ENCODE results near the gene XCL2.

DNA sequence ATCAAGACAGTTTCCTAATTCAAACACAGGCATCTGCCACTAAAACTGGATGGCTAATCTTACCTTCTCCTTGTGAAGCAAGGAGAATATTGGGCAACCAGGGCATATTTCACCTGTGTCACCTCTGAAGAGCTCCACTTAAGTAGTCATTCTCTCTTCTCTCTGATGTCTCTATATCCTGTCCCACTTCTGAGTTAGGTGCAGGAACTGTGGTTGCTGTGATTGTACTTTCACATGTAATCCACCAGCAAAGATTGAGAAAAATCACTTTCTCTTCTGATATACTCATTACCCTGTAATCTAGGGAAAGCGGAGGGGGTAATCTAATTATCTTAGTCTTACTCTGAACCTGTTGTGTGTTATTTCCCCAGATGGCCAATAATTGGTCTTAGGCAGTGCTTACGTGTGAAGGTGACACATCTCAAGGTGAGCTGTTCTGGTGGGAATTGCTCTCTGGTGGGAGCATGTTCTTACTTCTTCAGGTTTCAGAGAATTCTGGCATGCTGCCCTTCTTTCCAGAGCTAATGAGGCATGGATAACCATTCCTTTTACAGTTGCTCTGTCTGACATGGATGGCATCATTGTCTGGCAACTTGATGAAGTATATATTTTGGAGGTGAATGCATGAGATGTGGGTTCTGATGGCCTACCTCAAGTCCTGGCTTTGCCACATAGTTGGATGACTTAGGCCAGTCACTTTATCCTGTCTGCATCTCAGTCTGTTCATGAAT lies 12.0 kb downstream of the XCL2 start:
- TF ChIP-seq, protein P1, sequence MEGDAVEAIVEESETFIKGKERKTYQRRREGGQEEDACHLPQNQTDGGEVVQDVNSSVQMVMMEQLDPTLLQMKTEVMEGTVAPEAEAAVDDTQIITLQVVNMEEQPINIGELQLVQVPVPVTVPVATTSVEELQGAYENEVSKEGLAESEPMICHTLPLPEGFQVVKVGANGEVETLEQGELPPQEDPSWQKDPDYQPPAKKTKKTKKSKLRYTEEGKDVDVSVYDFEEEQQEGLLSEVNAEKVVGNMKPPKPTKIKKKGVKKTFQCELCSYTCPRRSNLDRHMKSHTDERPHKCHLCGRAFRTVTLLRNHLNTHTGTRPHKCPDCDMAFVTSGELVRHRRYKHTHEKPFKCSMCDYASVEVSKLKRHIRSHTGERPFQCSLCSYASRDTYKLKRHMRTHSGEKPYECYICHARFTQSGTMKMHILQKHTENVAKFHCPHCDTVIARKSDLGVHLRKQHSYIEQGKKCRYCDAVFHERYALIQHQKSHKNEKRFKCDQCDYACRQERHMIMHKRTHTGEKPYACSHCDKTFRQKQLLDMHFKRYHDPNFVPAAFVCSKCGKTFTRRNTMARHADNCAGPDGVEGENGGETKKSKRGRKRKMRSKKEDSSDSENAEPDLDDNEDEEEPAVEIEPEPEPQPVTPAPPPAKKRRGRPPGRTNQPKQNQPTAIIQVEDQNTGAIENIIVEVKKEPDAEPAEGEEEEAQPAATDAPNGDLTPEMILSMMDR (IDR thresholded peaks at IDR 0.05) = no peak
- TF ChIP-seq, protein P2, sequence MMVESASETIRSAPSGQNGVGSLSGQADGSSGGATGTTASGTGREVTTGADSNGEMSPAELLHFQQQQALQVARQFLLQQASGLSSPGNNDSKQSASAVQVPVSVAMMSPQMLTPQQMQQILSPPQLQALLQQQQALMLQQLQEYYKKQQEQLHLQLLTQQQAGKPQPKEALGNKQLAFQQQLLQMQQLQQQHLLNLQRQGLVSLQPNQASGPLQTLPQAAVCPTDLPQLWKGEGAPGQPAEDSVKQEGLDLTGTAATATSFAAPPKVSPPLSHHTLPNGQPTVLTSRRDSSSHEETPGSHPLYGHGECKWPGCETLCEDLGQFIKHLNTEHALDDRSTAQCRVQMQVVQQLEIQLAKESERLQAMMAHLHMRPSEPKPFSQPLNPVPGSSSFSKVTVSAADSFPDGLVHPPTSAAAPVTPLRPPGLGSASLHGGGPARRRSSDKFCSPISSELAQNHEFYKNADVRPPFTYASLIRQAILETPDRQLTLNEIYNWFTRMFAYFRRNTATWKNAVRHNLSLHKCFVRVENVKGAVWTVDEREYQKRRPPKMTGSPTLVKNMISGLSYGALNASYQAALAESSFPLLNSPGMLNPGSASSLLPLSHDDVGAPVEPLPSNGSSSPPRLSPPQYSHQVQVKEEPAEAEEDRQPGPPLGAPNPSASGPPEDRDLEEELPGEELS (CRISPR knock-in tag; IDR thresholded peaks at IDR 0.05) = no peak
- TF ChIP-seq, protein P3, sequence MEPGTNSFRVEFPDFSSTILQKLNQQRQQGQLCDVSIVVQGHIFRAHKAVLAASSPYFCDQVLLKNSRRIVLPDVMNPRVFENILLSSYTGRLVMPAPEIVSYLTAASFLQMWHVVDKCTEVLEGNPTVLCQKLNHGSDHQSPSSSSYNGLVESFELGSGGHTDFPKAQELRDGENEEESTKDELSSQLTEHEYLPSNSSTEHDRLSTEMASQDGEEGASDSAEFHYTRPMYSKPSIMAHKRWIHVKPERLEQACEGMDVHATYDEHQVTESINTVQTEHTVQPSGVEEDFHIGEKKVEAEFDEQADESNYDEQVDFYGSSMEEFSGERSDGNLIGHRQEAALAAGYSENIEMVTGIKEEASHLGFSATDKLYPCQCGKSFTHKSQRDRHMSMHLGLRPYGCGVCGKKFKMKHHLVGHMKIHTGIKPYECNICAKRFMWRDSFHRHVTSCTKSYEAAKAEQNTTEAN (CRISPR knock-in tag; IDR thresholded peaks at IDR 0.05) = no peak
- TF ChIP-seq JAZF1 (CRISPR knock-in tag; IDR thresholded peaks at IDR 0.05) (no peak), SP1 (CRISPR knock-in tag; conservative IDR thresholded peaks at IDR 0.05) (no peak), ZNF317 (CRISPR knock-in tag; IDR thresholded peaks at IDR 0.05; ENCODE audit: borderline replicate concordance, low read depth) (no peak), CBFB (CRISPR knock-in tag; IDR thresholded peaks at IDR 0.05; ENCODE audit: low read depth) (no peak)
- TF ChIP-seq, protein P4, sequence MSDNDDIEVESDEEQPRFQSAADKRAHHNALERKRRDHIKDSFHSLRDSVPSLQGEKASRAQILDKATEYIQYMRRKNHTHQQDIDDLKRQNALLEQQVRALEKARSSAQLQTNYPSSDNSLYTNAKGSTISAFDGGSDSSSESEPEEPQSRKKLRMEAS (CRISPR knock-in tag; IDR thresholded peaks at IDR 0.05) = no peak
